CD14-positive monocyte (primary cell): Measurements from ENCODE around the gene CCDC97. TPM values are rescaled to one million over a fixed set of nuclear protein-coding genes. Genes with fewer than 3 reads are reported as not detected.

Experiments
- DNase-seq, 3 donors: peaks; one replicate each; pipeline ENCODE4 v3.0.0-alpha.2; 2011 to 2022
- H2AFZ ChIP-seq: 2 replicates; pipeline ENCODE4 v1.6.0; 2012; ENCODE audit warnings: mild to moderate bottlenecking, low read depth, low read length, inconsistent platforms; ENCODE audit not compliant: insufficient read depth, poor library complexity, severe bottlenecking
- H3K27ac ChIP-seq, 2 donors: 1 replicate in 1 of 2; 2 replicates in 1 of 2; pipeline ENCODE4 v1.5.1; 2012 to 2013; ENCODE audit warnings: low read length in 2 of 2, control low read depth in 1 of 2, inconsistent platforms in 1 of 2, low read depth in 1 of 2, mild to moderate bottlenecking in 1 of 2
- H3K27me3 ChIP-seq, 2 donors: one replicate each; pipeline versions ENCODE4 v1.6.0 to v1.6.1; 2011 to 2013; ENCODE audit warnings: low read length in 2 of 2; ENCODE audit not compliant: control insufficient read depth in 2 of 2, insufficient read depth in 2 of 2
- H3K36me3 ChIP-seq, 2 donors: replicated peaks in 1 of 2; 1 replicate in 1 of 2; 2 replicates in 1 of 2; pipeline versions ENCODE4 v1.5.1 to v1.6.1; 2012 to 2013; ENCODE audit warnings: low read length in 2 of 2, control low read depth in 1 of 2, inconsistent platforms in 1 of 2, mild to moderate bottlenecking in 1 of 2; ENCODE audit not compliant: insufficient read depth in 2 of 2, control insufficient read depth in 1 of 2
- H3K4me1 ChIP-seq, 2 donors: 1 replicate in 1 of 2; 2 replicates in 1 of 2; pipeline versions ENCODE4 v1.5.1 to v1.6.1; 2012 to 2013; ENCODE audit warnings: low read length in 2 of 2, control low read depth in 1 of 2, inconsistent platforms in 1 of 2, mild to moderate bottlenecking in 1 of 2, moderate library complexity in 1 of 2; ENCODE audit not compliant: insufficient read depth in 2 of 2, control insufficient read depth in 1 of 2
- H3K4me2 ChIP-seq: replicated peaks from 2 replicates; pipeline ENCODE3; 2012; ENCODE audit warnings: low read length, moderate library complexity, mild to moderate bottlenecking; ENCODE audit not compliant: poor library complexity, severe bottlenecking; ENCODE audit errors: extremely low read depth
- H3K4me3 ChIP-seq, 3 experiments: fragments of 200-600 bp in 1 of 3; sonication (generic) in 1 of 3; replicated peaks in 1 of 3; 1 replicate in 2 of 3; 2 replicates in 1 of 3; pipeline ENCODE4 v1.5.1; 2011 to 2013; ENCODE audit warnings: low read length in 3 of 3, mild to moderate bottlenecking in 3 of 3, control low read depth in 2 of 3, low read depth in 2 of 3, inconsistent platforms in 1 of 3, moderate library complexity in 1 of 3
- H3K79me2 ChIP-seq: 2 replicates; pipeline ENCODE4 v1.6.0; 2012; ENCODE audit warnings: mild to moderate bottlenecking, control low read depth, inconsistent platforms, low read length, moderate library complexity; ENCODE audit not compliant: insufficient read depth
- H3K9ac ChIP-seq: 2 replicates; pipeline ENCODE4 v1.6.0; 2017; ENCODE audit warnings: low read length, mild to moderate bottlenecking; ENCODE audit not compliant: insufficient read depth, poor library complexity, severe bottlenecking
- H3K9me3 ChIP-seq, 2 donors: replicated peaks in 1 of 2; 1 replicate in 1 of 2; 2 replicates in 1 of 2; pipeline versions ENCODE4 v1.5.1 to v1.6.1; 2012 to 2013; ENCODE audit warnings: low read length in 2 of 2, control low read depth in 1 of 2; ENCODE audit not compliant: control insufficient read depth in 1 of 2, insufficient read depth in 1 of 2
- H4K20me1 ChIP-seq: 2 replicates; pipeline ENCODE4 v1.6.0; 2012; ENCODE audit warnings: mild to moderate bottlenecking, low read length, control low read depth, moderate library complexity; ENCODE audit not compliant: insufficient read depth
- H3K27ac Mint-ChIP-seq, 7 donors: one replicate each; pipeline ENCODE4 v1.8.0; 2020; ENCODE audit warnings: mild to moderate bottlenecking in 7 of 7, mixed read lengths in 7 of 7, moderate library complexity in 6 of 7, inconsistent platforms in 2 of 7
- H3K27me3 Mint-ChIP-seq, 3 donors: one replicate each; pipeline ENCODE4 v1.8.0; 2021 to 2022; ENCODE audit warnings: low read depth in 3 of 3, mild to moderate bottlenecking in 3 of 3, mixed read lengths in 3 of 3, moderate library complexity in 3 of 3, inconsistent platforms in 1 of 3
- H3K36me3 Mint-ChIP-seq, 2 donors: one replicate each; pipeline ENCODE4 v1.8.0; 2020; ENCODE audit warnings: mixed read lengths in 2 of 2, inconsistent platforms in 1 of 2, mild to moderate bottlenecking in 1 of 2
- H3K4me1 Mint-ChIP-seq: one replicate; pipeline ENCODE4 v1.8.0; 2020; ENCODE audit warnings: mild to moderate bottlenecking, mixed read lengths
- H3K4me3 Mint-ChIP-seq, 2 donors: one replicate each; pipeline ENCODE4 v1.8.0; 2020; ENCODE audit warnings: mild to moderate bottlenecking in 2 of 2, mixed read lengths in 2 of 2, moderate library complexity in 1 of 2
- H3K9me3 Mint-ChIP-seq, 7 donors: one replicate each; pipeline ENCODE4 v1.8.0; 2020 to 2022; ENCODE audit warnings: mixed read lengths in 7 of 7, mild to moderate bottlenecking in 6 of 7, moderate library complexity in 6 of 7, inconsistent platforms in 2 of 7
- WGBS: methylation state at CpG from one replicate; pipeline ENCODE4 v1.1.5; 2013; ENCODE audit warnings: missing lambda C conversion rate; ENCODE audit not compliant: insufficient coverage; 5-methylcytosine and 5-hydroxymethylcytosine counted together
- intact Hi-C, 2 donors: fragments of 100-400 bp; cut with micrococcal nuclease; formaldehyde crosslinking; loops; one replicate each; pipeline versions ENCODE4 v1.15.0 to v1.15.1; 2023
- polyA plus RNA-seq, 3 donors: library from polyadenylated mRNA; depleted of rRNA in 1 of 3; unstranded in 2 of 3; stranded (reverse) in 1 of 3; fragments of 300-500 nt in 2 of 3; fragments of >200 nt in 1 of 3; fragmentation: Illumina TruSeq in 2 of 3; gene quantifications; 1 replicate in 2 of 3; 2 replicates in 1 of 3; pipeline ENCODE4 v1.2.3, GENCODE V29; 2012 to 2021
- TF ChIP-seq, protein P1 (sequence below): fragments of 200-600 bp; IDR thresholded peaks from one replicate; pipeline ENCODE4 v1.8.0; 2022; ENCODE audit warnings: antibody characterized with exemption, mild to moderate bottlenecking

Gene CCDC97
- polyA plus RNA-seq, 3 donors = 6.1 to 13.0 (median 8.8) TPM

DNA sequence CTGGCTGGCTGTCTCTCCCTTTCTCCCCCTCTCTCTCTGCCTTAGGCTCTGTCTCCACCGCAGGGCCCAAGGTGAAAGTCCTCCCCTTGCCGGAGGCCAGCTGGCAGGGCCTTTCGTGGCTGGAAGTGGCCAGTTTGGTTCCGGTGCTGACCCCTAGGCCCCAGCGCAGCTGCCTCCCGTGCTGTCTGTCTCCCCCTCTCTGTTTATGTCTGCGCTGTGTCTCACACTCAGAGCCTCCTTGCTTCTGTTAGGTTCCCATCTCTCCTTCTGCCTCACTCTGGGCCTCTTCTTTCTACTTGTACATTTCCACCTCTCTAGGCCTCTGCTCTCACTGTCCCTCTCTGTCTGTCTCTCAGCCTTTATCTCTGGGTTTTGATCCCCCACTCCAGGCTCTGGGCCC lies 13.1 kb downstream of the CCDC97 start:
- no peaks in the 10 kb centered on the region for H3K27me3 ChIP-seq
- WGBS = 53% methylated on average over 7 of the region's 7 CpGs
- H3K36me3 ChIP-seq = peaks cover 44 to 49% of the 10 kb centered on the region in 2 donors
- H2AFZ ChIP-seq = no peak overlapping the region
- H3K79me2 ChIP-seq = peaks cover 43% of the 10 kb centered on the region
- H3K9ac ChIP-seq = peak overlapping the region; percentile 67
- DNase-seq = no peak
- Mint-ChIP-seq H3K9me3 (peaks cover 0 to 1% (median 0%) of the 10 kb centered on the region in 7 donors), H3K4me1 (peaks cover 61% of the 10 kb centered on the region), H3K4me3 (peak overlapping the region in 1 of 2 donors; percentile 20), H3K27me3 (peaks cover 0 to 1% (median 0%) of the 10 kb centered on the region in 3 donors), H3K36me3 (peaks cover 57 to 74% of the 10 kb centered on the region in 2 donors), H3K27ac (peak overlapping the region; percentile 66 to 96 (median 87))
- TF ChIP-seq, protein P1, sequence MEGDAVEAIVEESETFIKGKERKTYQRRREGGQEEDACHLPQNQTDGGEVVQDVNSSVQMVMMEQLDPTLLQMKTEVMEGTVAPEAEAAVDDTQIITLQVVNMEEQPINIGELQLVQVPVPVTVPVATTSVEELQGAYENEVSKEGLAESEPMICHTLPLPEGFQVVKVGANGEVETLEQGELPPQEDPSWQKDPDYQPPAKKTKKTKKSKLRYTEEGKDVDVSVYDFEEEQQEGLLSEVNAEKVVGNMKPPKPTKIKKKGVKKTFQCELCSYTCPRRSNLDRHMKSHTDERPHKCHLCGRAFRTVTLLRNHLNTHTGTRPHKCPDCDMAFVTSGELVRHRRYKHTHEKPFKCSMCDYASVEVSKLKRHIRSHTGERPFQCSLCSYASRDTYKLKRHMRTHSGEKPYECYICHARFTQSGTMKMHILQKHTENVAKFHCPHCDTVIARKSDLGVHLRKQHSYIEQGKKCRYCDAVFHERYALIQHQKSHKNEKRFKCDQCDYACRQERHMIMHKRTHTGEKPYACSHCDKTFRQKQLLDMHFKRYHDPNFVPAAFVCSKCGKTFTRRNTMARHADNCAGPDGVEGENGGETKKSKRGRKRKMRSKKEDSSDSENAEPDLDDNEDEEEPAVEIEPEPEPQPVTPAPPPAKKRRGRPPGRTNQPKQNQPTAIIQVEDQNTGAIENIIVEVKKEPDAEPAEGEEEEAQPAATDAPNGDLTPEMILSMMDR = no peak
- H3K27ac ChIP-seq = peak overlapping the region; percentile 82 to 96
- H3K4me2 ChIP-seq = peak overlapping the region; percentile 14
- H3K9me3 ChIP-seq = no peaks in the 10 kb centered on the region
- H4K20me1 ChIP-seq = peaks cover 83% of the 10 kb centered on the region
- peak overlapping the region in 1 of 3 experiments; percentile 9 for H3K4me3 ChIP-seq
- peaks cover 68 to 69% of the 10 kb centered on the region in 2 donors for H3K4me1 ChIP-seq
- intact Hi-C loops = no loop called here

DNA sequence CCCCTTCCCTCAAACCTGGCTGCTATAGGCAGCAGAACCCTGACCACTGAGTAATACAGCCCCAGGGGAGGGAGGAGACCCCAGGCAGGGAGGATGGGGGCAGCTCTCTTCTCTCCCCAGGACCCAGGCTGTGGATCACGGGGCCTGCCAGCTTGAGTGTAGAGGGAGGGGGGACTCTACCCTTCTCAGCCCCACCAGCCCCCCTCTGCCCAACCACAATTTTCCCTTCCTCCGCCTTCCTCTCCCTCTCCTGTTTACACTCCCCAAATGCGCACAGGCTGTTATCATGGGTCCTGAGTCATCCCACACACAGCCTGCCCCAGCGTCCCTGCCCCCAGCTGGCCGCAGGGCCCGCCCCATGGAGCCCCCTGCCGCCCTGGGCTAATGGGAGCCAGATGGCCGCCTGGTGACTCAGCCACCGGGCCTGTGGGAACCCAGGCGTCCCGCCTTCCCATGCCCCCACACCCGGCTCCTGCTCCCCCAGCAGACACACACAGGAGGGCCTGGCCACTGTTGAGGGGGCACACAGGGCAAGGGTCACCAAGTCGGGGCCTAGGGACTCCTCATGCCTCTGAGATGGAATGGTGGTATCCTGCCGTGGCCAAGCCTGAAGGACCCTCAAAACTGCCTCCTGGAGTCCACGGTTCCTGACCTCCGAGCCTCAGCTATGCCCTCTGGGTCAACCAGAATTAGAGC lies 13.6 kb downstream of the CCDC97 start:
- Histone ChIP-seq H3K9ac (peak overlapping the region; percentile 67), H3K4me3 (peak overlapping the region in 1 of 3 experiments; percentile 62), H2AFZ (no peak overlapping the region), H4K20me1 (peaks cover 82% of the 10 kb centered on the region), H3K27ac (peak overlapping the region; percentile 82 to 96), H3K4me2 (peak overlapping the region; percentile 74), H3K27me3 (no peaks in the 10 kb centered on the region), H3K79me2 (peaks cover 43% of the 10 kb centered on the region), H3K9me3 (no peaks in the 10 kb centered on the region), H3K4me1 (peaks cover 74 to 75% of the 10 kb centered on the region in 2 donors), H3K36me3 (peaks cover 41 to 43% of the 10 kb centered on the region in 2 donors)
- H3K27me3 Mint-ChIP-seq = peaks cover 0 to 4% (median 0%) of the 10 kb centered on the region in 3 donors
- TF ChIP-seq, protein P1 = no peak
- peak overlapping the region; percentile 82 to 96 (median 92) for H3K27ac Mint-ChIP-seq
- intact Hi-C loops = loop anchor here in 1 of 2 donors (2.0 kb wide), 1 partner anchor 13 kb away; the partner anchor contains the start of gene CCDC97
- DNase-seq = peak; percentile 82 to 88 (median 85)
- H3K4me3 Mint-ChIP-seq = peak overlapping the region; percentile 31 to 35
- peaks cover 66% of the 10 kb centered on the region for H3K4me1 Mint-ChIP-seq
- H3K36me3 Mint-ChIP-seq = peaks cover 58 to 72% of the 10 kb centered on the region in 2 donors
- peaks cover 0 to 1% (median 0%) of the 10 kb centered on the region in 7 donors for H3K9me3 Mint-ChIP-seq
- WGBS = 8% methylated on average over 15 of the region's 16 CpGs
